ENCODE data around the gene CMC2.

Gene CMC2

GRCh38 chr16:81001330-81001729, 5.4 kb downstream of the CMC2 start:
- no peak for DNase-seq

- DNase-seq: no peak
These were observed 5.8 kb downstream of the CMC2 start for GRCh38 chr16:81000873-81001272.

GRCh38 chr16:80997964-80998620, 8.6 kb downstream of the CMC2 start:
- no peak for DNase-seq

GRCh38 chr16:80997139-80997798, 9.4 kb downstream of the CMC2 start:
- DNase-seq: no peak

GRCh38 chr16:80996688-80997138, 10.0 kb downstream of the CMC2 start:
- no peak for DNase-seq

- no peak for DNase-seq
These were observed 12.2 kb downstream of the CMC2 start for GRCh38 chr16:80994451-80994850.

- DNase-seq: no peak
These were observed 12.9 kb downstream of the CMC2 start for GRCh38 chr16:80993834-80994233.

- no peak for DNase-seq
These were observed 13.4 kb downstream of the CMC2 start for GRCh38 chr16:80993307-80993706.

GRCh38 chr16:80992676-80993293, 13.9 kb downstream of the CMC2 start:
- DNase-seq: no peak

- DNase-seq: no peak
These were observed 14.8 kb downstream of the CMC2 start for GRCh38 chr16:80991792-80992430.

- no peak for DNase-seq
These were observed 15.7 kb downstream of the CMC2 start for GRCh38 chr16:80990978-80991377.

GRCh38 chr16:80990577-80990976, 16.1 kb downstream of the CMC2 start:
- no peak for DNase-seq

GRCh38 chr16:80989801-80990200, 16.9 kb downstream of the CMC2 start:
- no peak for DNase-seq

GRCh38 chr16:80988756-80989155, 17.9 kb downstream of the CMC2 start:
- no peak for DNase-seq

- DNase-seq: no peak
These were observed 20.1 kb downstream of the CMC2 start for GRCh38 chr16:80986557-80986956.

- DNase-seq: no peak
These were observed 21.1 kb downstream of the CMC2 start for GRCh38 chr16:80985611-80986010.

- DNase-seq: no peak
These were observed 22.4 kb downstream of the CMC2 start for GRCh38 chr16:80984124-80984892.

GRCh38 chr16:80982646-80983045, 24.0 kb downstream of the CMC2 start:
- DNase-seq: no peak

GRCh38 chr16:80981103-80981502, 25.6 kb downstream of the CMC2 start:
- DNase-seq: no peak

GRCh38 chr16:80976946-80977345, 29.7 kb downstream of the CMC2 start:
- no peak for DNase-seq

GRCh38 chr16:80974649-80975376, 31.9 kb downstream of the CMC2 start:
- DNase-seq: no peak

GRCh38 chr16:80973991-80974390, 32.7 kb downstream of the CMC2 start:
- no peak for DNase-seq

Measured in NCI-H510A (cell line).